ENCODE data around the gene HINFP.

DNA sequence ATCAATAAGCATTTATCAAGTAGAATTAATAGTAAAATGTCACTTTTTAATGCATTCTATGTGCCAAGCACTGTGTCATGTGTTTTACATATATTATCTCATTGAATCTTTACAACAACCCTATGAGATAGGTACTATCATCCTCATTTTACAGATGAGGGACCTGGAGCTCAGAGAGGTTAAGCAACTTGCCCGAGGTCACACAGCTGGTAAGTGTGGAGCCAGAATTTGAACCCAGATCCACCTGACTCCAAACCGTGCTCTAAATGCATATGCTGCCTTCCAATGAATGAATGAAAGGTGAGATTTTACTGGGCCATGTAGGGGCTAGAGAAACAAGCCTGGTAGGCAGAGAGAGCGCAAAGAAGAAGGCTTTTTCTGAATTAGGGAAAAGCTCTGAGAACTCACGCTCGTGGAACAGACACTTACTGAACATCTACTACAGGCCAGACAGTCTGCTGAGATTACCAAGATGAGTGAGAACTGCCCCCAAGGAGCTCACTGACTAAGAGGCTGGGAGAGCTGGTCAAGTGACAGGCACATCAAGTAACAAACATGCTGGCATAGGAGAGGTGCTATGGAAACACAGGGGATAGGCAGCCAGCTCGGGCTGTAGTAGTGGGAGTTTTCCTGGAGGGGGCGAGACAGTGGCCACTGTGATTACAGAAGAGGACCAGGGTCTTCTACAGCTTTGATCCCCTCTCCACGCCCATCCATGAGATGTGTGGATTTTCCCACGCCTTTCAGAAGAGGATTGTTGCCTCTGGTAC, 31.9 kb downstream of the HINFP start:
- no peak for TF ChIP-seq GATA2 (IDR thresholded peaks at IDR 0.05; ENCODE audit: low read depth, low read length)
- TF ChIP-seq GATA3 (IDR thresholded peaks at IDR 0.05; ENCODE audit: low read depth, low read length) = no peak
